Stimulated activated CD8-positive, alpha-beta memory T cell treated with anti-CD3 and anti-CD28 coated beads, Interleukin-4, amount 100 ng/mL, for 1 hour (primary cell): ENCODE measurements around the gene TMSB15B.
"Not testable (repeated sequence)": the region's sequence is repeated elsewhere in the genome, so short reads cannot be mapped to it uniquely, and the experiment has no call there.

Experiments used
- DNase-seq, 2 donors: peaks; one replicate each; pipeline ENCODE4 v3.0.0-alpha.2; 2020; ENCODE audit warnings: low read depth in 2 of 2, low spot score in 1 of 2

TMSB15B gene

DNA sequence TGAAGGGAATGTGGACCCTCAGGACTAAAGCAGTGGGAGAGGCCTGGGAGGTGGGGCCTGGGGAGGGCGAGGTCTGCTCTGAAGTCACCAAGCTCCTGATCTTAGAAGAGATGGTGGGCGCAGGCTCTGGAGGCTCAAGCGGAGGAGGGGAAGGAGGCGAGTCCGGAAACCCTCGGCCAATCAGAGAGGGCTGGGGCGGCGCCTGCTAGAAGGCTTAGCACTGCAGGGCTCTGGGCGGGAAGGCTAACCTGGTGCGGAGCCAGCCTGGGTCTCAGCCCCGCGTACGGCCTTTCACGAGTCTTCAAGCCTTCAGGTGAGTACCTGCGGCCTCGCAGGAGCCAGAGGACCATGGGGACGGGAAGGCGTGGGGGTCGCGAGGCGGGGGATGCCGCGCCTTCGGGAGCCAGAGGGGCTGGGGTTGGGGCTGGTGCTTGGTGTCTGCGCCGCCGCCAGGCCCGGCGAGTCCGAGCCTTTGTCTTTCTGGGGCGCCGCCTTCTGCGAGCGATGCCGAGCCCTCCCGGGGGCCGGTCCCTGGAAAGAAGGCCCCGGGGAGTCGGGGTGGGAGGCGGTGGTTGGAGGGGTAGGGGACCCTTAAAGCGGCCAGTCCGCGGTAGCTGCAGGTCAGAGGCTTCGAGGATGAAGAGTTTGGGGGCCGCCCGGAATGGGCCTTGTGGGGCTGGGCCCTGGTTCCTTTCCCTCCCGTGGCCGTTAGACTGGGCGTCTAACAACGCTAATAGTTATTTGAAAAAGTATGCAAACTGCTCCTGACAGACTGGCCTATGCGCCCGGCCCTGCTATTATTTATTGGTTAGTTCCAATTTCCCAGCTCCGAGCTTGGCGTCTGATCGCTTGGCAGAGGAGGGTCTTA is at the start of gene TMSB15B:
Gene TMSB15B (plus strand): TSS at position 217 of the 868 bp plus-strand sequence.
- not testable (repeated sequence) for DNase-seq

DNA sequence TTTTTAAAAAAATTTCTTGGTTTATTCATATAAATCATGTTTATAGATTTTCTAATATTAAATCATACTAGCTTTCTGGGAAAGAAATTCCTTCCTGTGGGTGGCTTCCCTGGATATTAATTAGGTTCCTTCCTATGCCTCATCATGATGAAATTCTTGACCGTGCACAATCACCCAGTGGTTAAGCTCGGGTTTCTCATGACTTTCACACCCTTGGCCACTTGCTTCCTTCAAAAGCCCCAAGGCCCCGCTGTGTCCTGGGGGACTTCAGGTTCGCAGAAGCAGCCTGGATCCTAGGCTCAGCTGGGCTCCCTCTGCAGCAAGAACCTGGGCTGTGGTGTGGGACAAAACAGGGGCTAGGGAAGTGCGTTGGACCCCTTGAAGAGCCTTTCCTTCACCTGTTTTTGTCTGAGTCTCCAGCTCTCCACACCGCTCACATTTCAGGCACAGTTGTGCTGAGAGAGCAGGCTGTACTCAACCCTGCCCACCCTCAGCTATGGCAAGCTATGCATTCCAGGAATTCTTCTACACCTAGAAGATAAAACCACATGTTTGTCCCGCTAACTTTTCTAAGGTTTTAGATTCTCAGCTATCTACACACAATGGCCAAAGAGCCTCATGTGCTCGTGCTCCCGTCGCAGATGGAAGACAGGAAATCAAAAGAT is 48.9 kb upstream of the TMSB15B start:
- DNase-seq = no peak

DNA sequence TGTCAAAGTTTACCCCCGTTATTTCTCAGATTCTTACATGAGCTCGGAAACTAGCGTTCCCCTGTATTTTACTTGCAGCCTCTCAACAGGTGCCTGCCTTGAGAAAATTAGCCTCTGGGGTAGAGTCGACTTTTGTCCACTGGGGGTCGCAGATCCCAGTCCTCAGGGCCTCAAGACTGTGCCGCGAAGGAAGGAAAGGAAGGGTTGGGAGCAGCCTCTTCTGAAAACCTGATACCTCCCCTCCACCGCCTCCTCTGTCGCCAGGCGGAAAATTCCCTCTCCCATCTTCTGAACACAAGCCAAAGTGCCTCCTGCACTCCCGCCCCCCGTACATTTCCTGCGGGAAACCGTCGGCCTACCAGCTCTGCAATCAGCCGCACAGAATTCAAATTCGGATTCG is 44.4 kb upstream of the TMSB15B start:
- peak in 1 of 2 donors; percentile 11 for DNase-seq

DNA sequence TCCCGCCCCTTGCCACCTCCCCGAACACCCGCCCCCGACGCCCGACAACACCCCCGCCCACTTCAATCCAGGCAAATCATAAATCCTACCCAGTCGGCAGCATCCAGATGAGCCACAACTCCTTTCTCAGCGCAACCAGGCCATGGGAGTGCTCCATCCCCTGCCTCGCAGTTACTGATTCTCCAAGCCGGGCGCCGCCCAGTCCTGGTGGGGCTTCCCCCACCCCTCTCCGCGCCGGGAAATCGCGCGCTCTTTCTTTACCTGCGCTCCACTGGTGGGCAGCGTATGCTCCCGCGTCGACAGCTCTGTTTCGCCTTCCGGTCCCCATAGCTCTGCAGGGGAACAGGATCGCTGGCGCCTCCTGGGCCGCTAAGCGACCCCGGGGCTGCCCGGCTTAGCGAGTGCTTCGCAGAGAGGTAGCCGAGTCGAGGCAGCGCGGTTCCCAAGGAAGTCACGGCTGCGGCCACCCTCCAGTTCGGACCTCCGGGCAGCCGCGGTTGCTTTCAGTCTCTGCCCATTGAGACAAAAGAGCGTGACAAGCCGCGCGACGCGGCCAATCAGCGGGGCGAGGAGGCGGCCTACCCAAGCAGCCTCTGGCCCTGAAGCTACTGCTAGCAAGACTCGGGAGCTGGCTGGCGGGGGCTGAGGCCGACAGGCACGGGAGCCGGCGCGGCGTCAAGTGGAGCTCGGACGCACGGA is 43.7 kb upstream of the TMSB15B start:
- DNase-seq = peak in 1 of 2 donors; percentile 6

DNA sequence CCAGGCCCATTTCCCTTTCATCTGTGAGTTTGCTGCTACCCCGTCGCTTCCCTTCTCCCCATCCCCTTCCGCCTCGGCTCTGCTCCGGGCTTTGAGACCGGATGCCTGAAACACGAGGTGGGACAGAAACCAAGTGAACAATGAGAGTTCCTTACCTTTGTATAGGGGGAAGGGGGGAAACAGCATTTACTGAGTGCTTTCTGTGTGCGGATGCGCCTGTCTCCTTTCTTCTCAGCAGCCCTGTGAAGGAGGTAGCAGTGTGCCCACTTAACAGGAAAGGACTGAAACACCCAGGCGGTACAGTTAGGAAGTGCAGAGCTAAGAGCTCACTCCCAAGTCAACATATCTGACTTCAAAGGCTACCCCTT is 43.2 kb upstream of the TMSB15B start:
- DNase-seq = no peak

DNA sequence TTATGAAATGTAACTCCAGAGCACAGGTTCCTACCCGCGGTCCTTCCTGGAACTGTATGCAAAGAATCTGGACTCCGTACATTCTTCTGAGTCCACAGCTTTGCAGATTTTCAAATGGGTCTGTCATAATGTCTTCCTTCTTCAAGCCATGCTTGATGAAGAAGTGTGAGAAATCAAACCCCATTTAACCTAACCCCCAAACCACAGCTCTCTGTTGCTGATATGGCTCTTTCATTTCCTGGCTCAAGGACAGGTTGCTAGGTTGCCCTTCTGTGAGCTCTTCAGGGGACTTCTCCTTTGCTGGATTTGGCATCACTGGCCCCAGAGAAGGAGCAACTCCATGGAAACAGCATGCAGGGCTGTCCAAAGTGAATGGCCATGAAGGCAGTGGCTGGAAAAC is 41.9 kb upstream of the TMSB15B start:
- DNase-seq = not testable (repeated sequence)

DNA sequence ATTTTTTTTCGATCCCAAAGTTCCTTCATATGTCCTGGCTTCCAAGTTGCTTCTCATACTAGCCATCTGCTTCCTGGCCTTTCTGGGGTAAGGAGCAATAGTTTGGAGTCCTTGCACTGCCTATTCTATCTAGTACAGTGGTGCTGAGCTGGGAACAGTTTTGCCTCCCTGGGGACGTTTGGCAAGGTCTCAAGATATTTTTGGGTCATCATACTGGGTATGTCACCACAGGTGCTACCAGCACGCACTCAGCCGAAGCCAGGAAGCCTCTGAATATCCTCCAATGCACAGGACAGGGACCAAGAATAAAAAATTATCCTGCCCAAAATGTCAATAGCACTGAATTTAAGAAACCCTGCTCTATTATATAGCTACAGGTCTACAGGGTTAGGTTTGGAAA is 35.4 kb upstream of the TMSB15B start:
- DNase-seq = no peak

DNA sequence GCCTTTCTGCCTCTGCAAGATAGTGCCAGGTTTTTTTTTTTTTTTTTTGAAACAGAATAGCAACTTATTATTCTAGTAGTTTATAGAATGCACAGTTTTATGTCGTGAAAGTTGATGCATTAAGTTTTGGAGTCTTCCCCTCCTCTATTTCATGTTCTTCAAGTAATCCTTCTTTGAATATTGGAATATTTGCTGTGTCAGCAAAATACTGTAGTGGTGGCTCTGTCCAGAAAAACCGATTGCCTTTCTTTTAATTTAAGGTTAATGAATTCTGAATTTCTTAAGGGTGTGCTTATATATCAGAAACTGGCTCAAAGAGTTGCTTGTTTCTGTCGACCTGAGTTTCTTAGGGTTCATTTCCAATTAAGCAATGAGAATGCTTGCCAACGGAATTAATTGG is 34.8 kb upstream of the TMSB15B start:
- no peak for DNase-seq

DNA sequence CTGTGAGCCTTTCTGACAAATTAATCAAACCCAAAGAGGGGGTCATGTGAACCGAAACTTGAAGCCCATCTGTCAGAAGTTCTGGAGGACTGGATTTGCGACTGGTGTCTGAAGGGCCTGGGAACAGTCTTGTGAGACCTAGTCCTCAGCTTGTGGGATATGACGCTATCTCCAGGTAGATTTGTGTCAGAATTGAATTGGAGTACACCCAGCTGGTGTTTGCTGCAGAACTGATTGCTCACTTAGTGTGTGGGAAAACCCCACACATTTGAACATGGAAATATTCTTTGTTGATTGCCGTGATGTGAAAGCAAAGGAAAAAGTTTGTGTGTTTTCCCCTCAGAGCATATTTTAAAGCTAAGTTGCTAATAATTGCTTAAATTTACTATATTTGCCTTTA is 30.3 kb upstream of the TMSB15B start:
- DNase-seq = no peak

DNA sequence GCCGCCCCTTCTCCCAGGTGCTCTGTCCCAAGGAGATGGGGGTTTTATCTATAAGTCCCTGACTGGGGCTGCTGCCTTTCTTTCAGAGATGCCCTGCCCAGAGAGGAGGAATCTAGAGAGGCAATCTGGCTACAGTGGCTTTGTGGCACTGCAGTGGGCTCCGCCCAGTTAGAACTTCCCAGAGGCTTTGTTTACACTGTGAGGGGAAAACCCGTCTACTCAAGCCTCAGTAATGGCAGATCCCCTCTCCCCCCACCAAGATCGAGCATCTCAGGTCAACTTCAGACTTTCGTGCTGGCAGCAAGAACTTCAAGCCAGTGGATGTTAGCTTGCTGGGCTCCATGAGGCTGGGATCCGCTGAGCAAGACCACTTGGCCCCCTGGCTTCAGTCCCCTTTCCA is 22.2 kb upstream of the TMSB15B start:
- not testable (repeated sequence) for DNase-seq

DNA sequence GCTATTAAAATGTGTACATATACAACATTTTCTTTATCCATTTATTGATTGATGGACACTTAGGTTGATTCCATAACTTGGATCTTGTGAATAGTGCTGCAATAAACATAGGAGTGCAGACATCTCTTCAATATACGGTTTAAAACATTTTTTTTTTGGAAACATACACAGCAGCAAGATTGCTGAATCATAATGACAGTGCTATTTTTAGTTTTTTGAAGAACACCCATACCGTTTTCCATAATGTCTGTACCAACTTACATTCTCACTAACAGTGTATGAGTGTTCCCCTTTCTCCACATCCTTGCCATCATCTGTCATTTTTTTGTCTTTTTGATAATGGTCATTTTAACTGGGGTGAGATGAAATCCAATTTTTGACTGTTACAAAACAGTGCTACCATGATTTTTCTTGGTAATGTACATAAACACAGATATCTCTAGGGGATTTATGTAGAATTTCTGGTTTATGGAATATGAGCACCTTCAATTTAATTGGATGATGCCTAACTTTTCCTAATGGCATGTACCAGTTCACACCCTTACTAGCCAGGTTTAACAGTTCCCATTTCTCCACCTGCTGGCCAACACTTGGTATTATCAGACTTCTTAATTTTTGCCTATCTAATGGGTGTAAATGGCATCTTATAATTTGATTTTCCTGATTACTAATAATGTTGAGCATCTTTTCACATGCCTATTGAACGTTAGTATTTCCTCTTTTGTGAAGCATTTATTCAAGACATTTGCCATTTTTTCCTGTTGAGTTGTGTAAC is 21.0 kb upstream of the TMSB15B start:
- DNase-seq = no peak

DNA sequence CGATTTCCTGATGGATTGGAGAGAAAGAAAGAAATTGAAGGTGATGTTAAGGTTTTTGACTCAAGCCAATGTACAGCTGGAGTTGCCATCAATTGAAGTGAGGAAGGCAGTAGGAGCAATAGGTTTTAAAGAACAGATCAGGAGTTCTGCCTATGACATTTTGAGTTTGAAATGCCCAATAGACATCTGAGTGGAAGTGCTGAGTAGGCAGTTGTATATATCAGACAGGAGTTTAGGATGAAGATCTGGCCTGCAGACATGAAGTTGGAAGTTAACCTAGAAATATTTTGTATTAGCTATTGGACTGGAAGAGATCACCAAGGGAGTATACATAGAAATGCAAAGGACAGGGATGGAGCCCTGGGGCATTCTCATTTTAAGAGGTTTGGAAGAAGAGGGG is 12.9 kb upstream of the TMSB15B start:
- no peak for DNase-seq

DNA sequence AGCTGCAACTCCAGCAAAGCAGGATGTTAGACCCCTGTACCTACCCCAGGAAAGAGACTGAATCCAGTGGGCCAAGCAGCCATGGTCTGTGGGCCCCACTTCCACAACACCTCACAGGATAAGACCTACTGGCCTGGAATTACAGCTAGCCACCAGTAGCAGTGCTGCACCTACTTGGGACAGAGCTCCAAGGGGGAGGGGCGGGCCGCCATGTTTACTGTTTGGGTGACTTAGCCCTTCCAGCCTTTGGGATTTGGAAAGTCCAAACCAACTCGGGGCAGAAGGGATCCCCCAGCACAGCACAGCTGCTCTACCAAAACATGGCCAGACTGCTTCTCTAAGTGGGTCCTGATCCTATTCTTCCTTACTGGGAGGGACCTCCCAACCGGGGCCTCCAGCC is 9.1 kb upstream of the TMSB15B start:
- no peak for DNase-seq

DNA sequence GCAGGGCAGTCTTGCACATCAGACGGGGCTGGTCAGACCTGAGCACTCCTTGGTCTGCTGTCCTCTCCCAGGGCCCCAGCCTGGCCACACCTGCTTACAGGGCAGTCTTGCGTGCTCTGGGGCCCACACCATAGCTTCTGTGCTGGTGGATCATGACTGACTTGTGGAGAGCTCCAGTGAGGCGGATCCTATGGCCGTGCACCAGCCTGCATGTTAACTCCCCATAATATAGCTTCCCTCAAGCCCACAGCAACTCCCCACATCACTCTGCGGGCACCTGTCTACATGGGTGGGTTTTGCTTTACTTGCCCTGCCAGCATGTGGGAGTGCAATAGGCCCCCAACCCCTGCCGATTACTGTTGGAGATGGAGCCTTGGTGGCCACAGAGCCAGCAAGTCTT is 8.2 kb upstream of the TMSB15B start:
- no peak for DNase-seq

DNA sequence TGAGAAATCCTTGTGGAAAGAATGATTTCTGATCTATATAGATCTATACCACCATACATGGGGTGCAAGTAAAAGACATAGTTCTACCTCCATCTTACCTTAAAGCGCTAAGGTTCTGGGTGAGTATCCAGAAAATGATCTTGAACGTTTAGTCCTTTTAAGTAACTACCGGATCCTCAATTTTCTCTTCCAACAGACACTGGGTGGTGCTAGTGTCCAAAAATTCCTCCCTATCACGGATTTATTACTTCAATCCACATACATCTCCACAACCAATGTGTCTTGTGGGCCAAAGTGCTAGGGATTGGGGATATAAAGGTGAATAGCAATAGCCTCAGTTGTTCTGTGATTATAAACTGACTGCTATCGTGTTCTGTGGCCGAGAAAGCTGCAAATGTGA is 1.8 kb upstream of the TMSB15B start:
- not testable (repeated sequence) for DNase-seq

DNA sequence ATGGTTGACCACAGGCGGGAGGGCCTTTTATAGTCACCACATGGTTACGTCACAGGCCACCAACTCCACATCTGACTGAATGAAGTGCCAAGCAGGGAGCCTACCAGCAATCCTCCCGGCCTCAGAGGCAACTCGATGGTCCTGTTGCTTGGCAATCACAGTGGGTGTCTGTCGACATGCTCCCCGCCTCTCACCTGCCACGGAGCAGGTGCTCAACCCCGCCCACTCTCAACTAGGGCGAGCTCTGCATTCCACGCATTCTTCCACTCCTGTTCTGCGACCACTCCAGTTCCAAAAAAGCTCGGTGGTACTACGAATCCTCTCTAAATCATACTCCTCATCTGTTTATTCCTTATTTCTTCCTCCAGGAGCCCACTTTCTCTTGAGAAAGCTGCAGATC is 21.1 kb downstream of the TMSB15B start:
- DNase-seq = not testable (repeated sequence)

DNA sequence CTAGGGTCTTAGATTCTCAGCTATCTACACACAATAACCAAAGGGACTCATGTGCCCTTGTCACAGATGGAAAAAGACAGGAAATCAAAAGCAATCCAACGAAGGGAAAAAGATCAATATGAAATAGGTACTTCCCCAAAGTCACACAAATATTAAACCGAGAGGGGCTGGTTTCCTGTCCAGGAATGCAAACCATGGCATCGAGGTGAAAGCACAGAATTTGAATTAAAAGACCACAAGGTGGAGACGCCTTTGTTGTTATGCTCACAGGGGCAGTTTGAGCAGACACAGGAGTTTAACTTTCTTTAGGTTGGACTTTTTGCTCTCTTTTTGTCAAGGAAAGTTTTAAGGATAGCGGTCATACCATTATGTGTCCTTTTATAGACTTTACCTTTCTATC is 36.8 kb downstream of the TMSB15B start:
- no peak for DNase-seq

DNA sequence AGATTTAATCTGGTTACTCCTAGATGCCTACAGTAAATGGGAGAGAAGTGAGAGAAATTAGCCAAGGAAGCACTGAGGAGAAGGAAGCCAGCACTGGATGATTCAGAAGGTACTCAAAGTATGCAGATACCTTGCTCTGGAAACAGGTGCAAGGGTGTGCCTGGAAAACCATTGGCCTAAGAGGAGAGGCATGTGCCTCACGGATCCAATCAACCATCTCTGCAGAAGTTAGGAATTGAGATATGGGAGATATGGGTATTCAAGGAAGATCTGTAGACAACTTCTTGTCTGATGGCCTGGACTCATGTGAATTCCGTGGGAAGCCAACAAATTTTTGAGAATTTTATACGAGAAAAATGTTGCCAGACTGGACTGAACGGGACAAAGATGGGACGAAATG is 46.4 kb downstream of the TMSB15B start:
- DNase-seq = no peak

DNA sequence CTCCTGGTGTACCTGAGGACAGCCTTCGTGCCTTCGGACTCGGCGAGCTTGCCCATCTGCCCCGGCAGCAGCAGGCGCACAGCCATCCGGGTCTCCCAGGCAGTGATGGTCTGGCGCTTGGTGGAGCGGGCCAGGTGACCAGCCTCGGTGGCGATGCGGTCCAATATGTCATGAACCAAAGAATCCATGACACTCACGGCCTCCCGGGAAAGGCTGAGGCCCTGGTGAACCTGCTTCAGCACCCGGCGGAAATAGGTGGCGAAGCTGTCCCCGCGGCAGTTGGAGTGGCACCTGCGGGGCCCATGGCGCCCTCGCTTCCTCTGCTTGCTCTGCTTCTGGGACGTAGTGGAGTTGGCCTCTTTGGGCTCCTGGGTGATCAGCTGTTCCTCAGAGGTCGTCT is 50.7 kb downstream of the TMSB15B start:
- DNase-seq = no peak

DNA sequence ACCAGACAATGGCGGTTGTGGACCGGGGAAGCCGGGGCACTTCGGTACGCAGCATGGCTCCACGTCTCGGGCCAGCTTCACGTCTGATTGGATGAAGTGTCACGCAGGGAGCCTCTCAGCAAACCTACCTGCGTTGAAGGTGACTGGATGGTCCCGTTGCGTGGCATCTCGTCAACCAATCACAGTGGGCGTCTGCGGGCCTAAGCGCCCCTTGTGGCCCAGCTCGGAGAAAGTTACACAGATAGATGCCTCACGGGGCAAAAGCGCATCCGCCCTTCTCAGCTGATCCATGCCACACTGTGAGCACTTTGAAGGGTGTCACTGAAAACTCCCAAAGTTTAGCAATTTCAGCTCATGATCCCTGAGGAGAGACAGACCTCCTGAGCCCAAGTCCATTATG is 51.2 kb downstream of the TMSB15B start, which contains the start of gene H2BW1:
Gene H2BW1 (minus strand): TSS at position 103 of the 400 bp plus-strand sequence. CDS start 132 bp downstream, outside the sequence.
- DNase-seq = no peak

DNA sequence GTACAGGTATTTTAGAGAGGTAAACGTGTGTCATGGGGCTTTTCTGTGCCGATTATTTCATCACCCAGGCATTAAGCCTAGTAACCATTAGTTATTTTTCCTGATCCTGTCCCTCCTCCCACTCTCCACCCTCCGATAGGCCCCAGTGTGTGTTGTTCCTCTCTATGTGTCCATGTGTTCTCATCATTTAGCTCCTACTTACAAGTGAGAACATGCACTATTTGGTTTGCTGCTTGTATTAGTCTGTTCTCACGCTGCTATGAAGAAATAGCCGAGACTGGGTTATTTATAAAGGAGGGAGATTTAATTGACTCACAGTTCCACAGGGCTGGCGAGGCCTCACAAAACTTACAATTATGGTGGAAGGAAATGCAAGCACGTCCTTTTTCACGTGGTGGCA is 53.1 kb downstream of the TMSB15B start:
- DNase-seq = not testable (repeated sequence)
